HepG2 (cell line): Measurements from ENCODE around the gene PRDM12. TPM values are rescaled to one million over a fixed set of nuclear protein-coding genes. Genes with fewer than 3 reads are reported as not detected.

Source experiments
- BHLHE40 ChIP-seq: IDR thresholded peaks from 2 replicates; pipeline ENCODE4 v1.6.1; 2011; ENCODE audit warnings: low read length, improper control_type of control experiment
- BRD4 ChIP-seq: sonication (generic); formaldehyde crosslinking; IDR thresholded peaks from 2 replicates; pipeline ENCODE4 v1.4.0; 2020; ENCODE audit warnings: missing genetic modification reagents
- ELF3 ChIP-seq: IDR thresholded peaks from 2 replicates; pipeline ENCODE4 v1.6.1; 2016; ENCODE audit warnings: missing genetic modification reagents, missing compliant biosample characterization
- ELF4 ChIP-seq: sonication (generic); formaldehyde crosslinking; IDR thresholded peaks from 2 replicates; pipeline ENCODE4 v1.5.0; 2020; ENCODE audit warnings: missing genetic modification reagents, mild to moderate bottlenecking, moderate library complexity, borderline replicate concordance
- MEIS1 ChIP-seq: sonication (generic); formaldehyde crosslinking; IDR thresholded peaks from 2 replicates; pipeline ENCODE4 v1.9.0; 2021; ENCODE audit warnings: mild to moderate bottlenecking, missing genetic modification reagents, moderate library complexity, borderline replicate concordance
- MTA3 ChIP-seq: sonication (generic); formaldehyde crosslinking; IDR thresholded peaks from 2 replicates; pipeline ENCODE4 v1.4.0; 2020; ENCODE audit warnings: missing genetic modification reagents
- PCBP2 ChIP-seq: fragments of 200-400 bp; formaldehyde crosslinking; optimal IDR thresholded peaks from 2 replicates; pipeline ENCODE3; 2018; ENCODE audit warnings: low read length, low read depth; ENCODE audit not compliant: poor library complexity, severe bottlenecking
- SP1 ChIP-seq, 2 experiments: fragments of 450-650 bp in 1 of 2; sonication (generic) in 1 of 2; formaldehyde crosslinking in 1 of 2; IDR thresholded peaks; 2 replicates each; pipeline versions ENCODE4 v1.4.0 to v1.6.1; 2016 to 2020; ENCODE audit warnings: missing genetic modification reagents in 1 of 2
- TGIF2 ChIP-seq: IDR thresholded peaks from 2 replicates; pipeline ENCODE4 v1.6.1; 2016; ENCODE audit warnings: control low read depth, missing compliant biosample characterization
- TOPORS ChIP-seq: sonication (generic); formaldehyde crosslinking; IDR thresholded peaks from 2 replicates; pipeline ENCODE4 v1.8.0; 2023; ENCODE audit warnings: mild to moderate bottlenecking, missing genetic modification reagents
- YEATS4 ChIP-seq: sonication (generic); formaldehyde crosslinking; IDR thresholded peaks from 2 replicates; pipeline ENCODE4 v1.4.0; 2020; ENCODE audit warnings: missing genetic modification reagents, borderline replicate concordance
- ZNF143 ChIP-seq: sonication (generic); formaldehyde crosslinking; IDR thresholded peaks from 2 replicates; pipeline ENCODE4 v1.4.0; 2020; ENCODE audit warnings: missing genetic modification reagents
- ZNF501 ChIP-seq: sonication (generic); formaldehyde crosslinking; IDR thresholded peaks from 2 replicates; pipeline ENCODE4 v1.5.1; 2020; ENCODE audit warnings: mild to moderate bottlenecking, moderate library complexity, missing genetic modification reagents
- ZNF558 ChIP-seq: sonication (generic); formaldehyde crosslinking; IDR thresholded peaks from 2 replicates; pipeline ENCODE4 v1.9.0; 2022; ENCODE audit warnings: mild to moderate bottlenecking, missing genetic modification reagents, borderline replicate concordance
- ZNF792 ChIP-seq: IDR thresholded peaks from 2 replicates; pipeline ENCODE4 v1.6.1; 2016
- polyA plus RNA-seq, 8 experiments: library from polyadenylated mRNA; depleted of rRNA in 3 of 8; stranded (reverse) in 7 of 8; unstranded in 1 of 8; fragments of >200 nt; fragmentation: Illumina TruSeq in 4 of 8; extraction: Trizol in 4 of 8; gene quantifications; 2 replicates each; pipeline versions ENCODE4 v1.2.1 to v1.2.3, GENCODE V29; 2011 to 2016; ENCODE audit warnings: low read depth in 4 of 8, missing spikeins in 1 of 8, mixed read lengths in 1 of 8; ENCODE audit not compliant: insufficient read depth in 1 of 8
- total RNA-seq, 5 experiments: library from RNA; depleted of rRNA; stranded (reverse); fragments of >200 nt; fragmentation: Illumina TruSeq; extraction: Trizol; gene quantifications; 2 replicates each; pipeline ENCODE4 v1.2.3, GENCODE V29; 2016; ENCODE audit warnings: low read depth in 1 of 5
- TF ChIP-seq, protein P1 (sequence below): sonication (generic); formaldehyde crosslinking; IDR thresholded peaks from 2 replicates; pipeline ENCODE4 v1.5.0; 2020; ENCODE audit warnings: missing genetic modification reagents, mild to moderate bottlenecking, borderline replicate concordance
- TF ChIP-seq, protein P2 (sequence below): sonication (generic); formaldehyde crosslinking; IDR thresholded peaks from 2 replicates; pipeline ENCODE4 v1.9.0; 2022; ENCODE audit warnings: low read depth, missing genetic modification reagents
- TF ChIP-seq, protein P3 (sequence below): sonication (generic); formaldehyde crosslinking; IDR thresholded peaks from 2 replicates; pipeline ENCODE4 v1.4.0; 2020; ENCODE audit warnings: missing genetic modification reagents
- TF ChIP-seq, protein P4 (sequence below): sonication (generic); formaldehyde crosslinking; IDR thresholded peaks from 2 replicates; pipeline ENCODE4 v1.5.0; 2020; ENCODE audit warnings: mild to moderate bottlenecking, missing genetic modification reagents, moderate library complexity
- TF ChIP-seq, protein P5 (sequence below): sonication (generic); formaldehyde crosslinking; IDR thresholded peaks from 2 replicates; pipeline ENCODE4 v1.5.1; 2020; ENCODE audit warnings: mild to moderate bottlenecking, moderate library complexity, missing genetic modification reagents

The PRDM12 gene
- total and polyA plus RNA-seq, 2 of the 13 experiments (the other 11 are each of a cell fraction or from before 2014, with no cell fraction given) = 0.04 to 0.07 TPM

DNA sequence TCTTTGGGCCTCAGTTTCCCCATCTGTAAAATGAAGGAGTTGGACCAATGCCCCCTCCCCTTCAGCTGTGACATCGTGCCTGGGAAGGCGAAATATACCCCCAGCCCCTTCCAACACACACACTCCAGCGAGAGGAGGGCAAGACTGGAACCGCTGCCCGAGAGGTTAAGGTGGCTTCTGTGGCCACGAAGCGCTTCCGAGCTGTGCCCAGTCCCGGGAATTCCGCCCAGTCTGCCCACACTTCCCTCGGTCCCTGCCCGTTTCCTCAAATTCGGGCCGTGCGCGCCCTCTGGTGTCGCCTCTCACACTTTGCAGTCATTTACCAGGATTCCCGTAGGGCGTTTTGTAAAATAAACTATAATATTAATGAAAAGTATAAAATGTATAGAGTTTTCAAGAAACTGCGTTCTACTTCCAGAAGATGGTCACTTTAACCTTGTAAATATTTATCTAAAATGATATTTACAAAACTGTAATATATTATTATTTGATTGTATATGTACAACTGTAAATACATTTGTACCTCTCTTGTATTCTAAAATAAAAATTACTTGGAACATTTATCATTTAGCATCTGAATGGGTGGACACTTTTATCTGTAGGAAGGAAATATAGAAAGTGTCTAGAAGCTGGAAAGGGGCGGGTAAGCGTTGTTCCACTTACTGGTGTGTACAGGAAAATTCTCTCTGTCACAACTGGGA, 18.2 kb downstream of the PRDM12 start (continued):
- TF ChIP-seq, protein P1, sequence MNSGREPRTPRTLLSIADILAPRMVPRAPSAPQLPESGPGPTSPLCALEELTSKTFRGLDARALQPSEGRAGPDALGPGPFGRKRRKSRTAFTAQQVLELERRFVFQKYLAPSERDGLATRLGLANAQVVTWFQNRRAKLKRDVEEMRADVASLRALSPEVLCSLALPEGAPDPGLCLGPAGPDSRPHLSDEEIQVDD (CRISPR knock-in tag) = no peak
- TF ChIP-seq, protein P2, sequence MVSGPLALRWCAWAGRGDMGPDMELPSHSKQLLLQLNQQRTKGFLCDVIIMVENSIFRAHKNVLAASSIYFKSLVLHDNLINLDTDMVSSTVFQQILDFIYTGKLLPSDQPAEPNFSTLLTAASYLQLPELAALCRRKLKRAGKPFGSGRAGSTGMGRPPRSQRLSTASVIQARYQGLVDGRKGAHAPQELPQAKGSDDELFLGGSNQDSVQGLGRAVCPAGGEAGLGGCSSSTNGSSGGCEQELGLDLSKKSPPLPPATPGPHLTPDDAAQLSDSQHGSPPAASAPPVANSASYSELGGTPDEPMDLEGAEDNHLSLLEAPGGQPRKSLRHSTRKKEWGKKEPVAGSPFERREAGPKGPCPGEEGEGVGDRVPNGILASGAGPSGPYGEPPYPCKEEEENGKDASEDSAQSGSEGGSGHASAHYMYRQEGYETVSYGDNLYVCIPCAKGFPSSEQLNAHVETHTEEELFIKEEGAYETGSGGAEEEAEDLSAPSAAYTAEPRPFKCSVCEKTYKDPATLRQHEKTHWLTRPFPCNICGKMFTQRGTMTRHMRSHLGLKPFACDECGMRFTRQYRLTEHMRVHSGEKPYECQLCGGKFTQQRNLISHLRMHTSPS (CRISPR knock-in tag) = peak; percentile 61
- TF ChIP-seq ELF4 = no peak
- no peak for TF ChIP-seq ZNF143 (CRISPR knock-in tag)
- TF ChIP-seq, protein P3, sequence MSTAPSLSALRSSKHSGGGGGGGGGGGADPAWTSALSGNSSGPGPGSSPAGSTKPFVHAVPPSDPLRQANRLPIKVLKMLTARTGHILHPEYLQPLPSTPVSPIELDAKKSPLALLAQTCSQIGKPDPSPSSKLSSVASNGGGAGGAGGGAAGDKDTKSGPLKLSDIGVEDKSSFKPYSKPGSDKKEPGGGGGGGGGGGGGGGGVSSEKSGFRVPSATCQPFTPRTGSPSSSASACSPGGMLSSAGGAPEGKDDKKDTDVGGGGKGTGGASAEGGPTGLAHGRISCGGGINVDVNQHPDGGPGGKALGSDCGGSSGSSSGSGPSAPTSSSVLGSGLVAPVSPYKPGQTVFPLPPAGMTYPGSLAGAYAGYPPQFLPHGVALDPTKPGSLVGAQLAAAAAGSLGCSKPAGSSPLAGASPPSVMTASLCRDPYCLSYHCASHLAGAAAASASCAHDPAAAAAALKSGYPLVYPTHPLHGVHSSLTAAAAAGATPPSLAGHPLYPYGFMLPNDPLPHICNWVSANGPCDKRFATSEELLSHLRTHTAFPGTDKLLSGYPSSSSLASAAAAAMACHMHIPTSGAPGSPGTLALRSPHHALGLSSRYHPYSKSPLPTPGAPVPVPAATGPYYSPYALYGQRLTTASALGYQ (CRISPR knock-in tag) = 0 out of 2 replicates have a peak, but pooled peaks have one; percentile 36
- no peak for TF ChIP-seq PCBP2
- TF ChIP-seq ZNF501 (CRISPR knock-in tag) = peak; percentile 50; the same call in 1 of the 2 replicates
- TF ChIP-seq, protein P4, sequence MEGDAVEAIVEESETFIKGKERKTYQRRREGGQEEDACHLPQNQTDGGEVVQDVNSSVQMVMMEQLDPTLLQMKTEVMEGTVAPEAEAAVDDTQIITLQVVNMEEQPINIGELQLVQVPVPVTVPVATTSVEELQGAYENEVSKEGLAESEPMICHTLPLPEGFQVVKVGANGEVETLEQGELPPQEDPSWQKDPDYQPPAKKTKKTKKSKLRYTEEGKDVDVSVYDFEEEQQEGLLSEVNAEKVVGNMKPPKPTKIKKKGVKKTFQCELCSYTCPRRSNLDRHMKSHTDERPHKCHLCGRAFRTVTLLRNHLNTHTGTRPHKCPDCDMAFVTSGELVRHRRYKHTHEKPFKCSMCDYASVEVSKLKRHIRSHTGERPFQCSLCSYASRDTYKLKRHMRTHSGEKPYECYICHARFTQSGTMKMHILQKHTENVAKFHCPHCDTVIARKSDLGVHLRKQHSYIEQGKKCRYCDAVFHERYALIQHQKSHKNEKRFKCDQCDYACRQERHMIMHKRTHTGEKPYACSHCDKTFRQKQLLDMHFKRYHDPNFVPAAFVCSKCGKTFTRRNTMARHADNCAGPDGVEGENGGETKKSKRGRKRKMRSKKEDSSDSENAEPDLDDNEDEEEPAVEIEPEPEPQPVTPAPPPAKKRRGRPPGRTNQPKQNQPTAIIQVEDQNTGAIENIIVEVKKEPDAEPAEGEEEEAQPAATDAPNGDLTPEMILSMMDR (CRISPR knock-in tag) = peak; percentile 90
- no peak for TF ChIP-seq SP1 (IDR thresholded peaks at IDR 0.05)
- TF ChIP-seq SP1 (CRISPR knock-in tag; IDR thresholded peaks at IDR 0.05) = no peak
- TF ChIP-seq BRD4 (CRISPR knock-in tag) = no peak
- no peak for TF ChIP-seq YEATS4 (CRISPR knock-in tag)
- no peak for TF ChIP-seq MTA3
- TF ChIP-seq TGIF2 = 0 out of 2 replicates have a peak, but pooled peaks have one; percentile 39
- TF ChIP-seq MEIS1 (CRISPR knock-in tag) = peak; percentile 20; the same call in 1 of the 2 replicates
- TF ChIP-seq ZNF792 (CRISPR knock-in tag) = no peak
- TF ChIP-seq, protein P5, sequence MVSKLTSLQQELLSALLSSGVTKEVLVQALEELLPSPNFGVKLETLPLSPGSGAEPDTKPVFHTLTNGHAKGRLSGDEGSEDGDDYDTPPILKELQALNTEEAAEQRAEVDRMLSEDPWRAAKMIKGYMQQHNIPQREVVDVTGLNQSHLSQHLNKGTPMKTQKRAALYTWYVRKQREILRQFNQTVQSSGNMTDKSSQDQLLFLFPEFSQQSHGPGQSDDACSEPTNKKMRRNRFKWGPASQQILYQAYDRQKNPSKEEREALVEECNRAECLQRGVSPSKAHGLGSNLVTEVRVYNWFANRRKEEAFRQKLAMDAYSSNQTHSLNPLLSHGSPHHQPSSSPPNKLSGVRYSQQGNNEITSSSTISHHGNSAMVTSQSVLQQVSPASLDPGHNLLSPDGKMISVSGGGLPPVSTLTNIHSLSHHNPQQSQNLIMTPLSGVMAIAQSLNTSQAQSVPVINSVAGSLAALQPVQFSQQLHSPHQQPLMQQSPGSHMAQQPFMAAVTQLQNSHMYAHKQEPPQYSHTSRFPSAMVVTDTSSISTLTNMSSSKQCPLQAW (CRISPR knock-in tag) = peak; percentile 52; the same call in 1 of the 2 replicates
- 0 out of 2 replicates have a peak, but pooled peaks have one; percentile 39 for TF ChIP-seq TOPORS
- TF ChIP-seq BHLHE40 = 0 out of 2 replicates have a peak, but pooled peaks have one; percentile 13
- 0 out of 2 replicates have a peak, but pooled peaks have one; percentile 20 for TF ChIP-seq ELF3 (CRISPR knock-in tag)
- TF ChIP-seq ZNF558 (CRISPR knock-in tag) = no peak
